Peyer's patch (tissue), 4 donors: ENCODE data around the gene SUDS3. TPM values are rescaled to one million over a fixed set of nuclear protein-coding genes. Genes with fewer than 3 reads are reported as not detected.

Experiments used
- DNase-seq, 3 donors: peaks; one replicate each; pipeline ENCODE4 v3.0.0-alpha.2; 2017 to 2019
- H3K27ac ChIP-seq, 4 donors: fragments of 200-600 bp; sonication (generic); one replicate each; pipeline ENCODE4 v1.5.1; 2016 to 2019
- H3K27me3 ChIP-seq, 2 donors: fragments of 200-600 bp; sonication (generic); one replicate each; pipeline ENCODE4 v1.5.1; 2019
- H3K36me3 ChIP-seq, 3 donors: fragments of 200-600 bp; sonication (generic); one replicate each; pipeline ENCODE4 v1.5.1; 2016 to 2019
- H3K4me1 ChIP-seq, 4 donors: fragments of 200-600 bp; sonication (generic); one replicate each; pipeline ENCODE4 v1.5.1; 2016 to 2019
- H3K4me3 ChIP-seq, 4 donors: fragments of 200-600 bp; sonication (generic); 1 replicate in 3 of 4; 2 replicates in 1 of 4; pipeline ENCODE4 v1.5.1; 2016 to 2019; ENCODE audit warnings: mild to moderate bottlenecking in 1 of 4
- H3K9me3 ChIP-seq, 4 donors: fragments of 200-600 bp; sonication (generic); one replicate each; pipeline ENCODE4 v1.5.1; 2016 to 2019; ENCODE audit warnings: mild to moderate bottlenecking in 1 of 4
- POLR2A ChIP-seq, 2 donors: fragments of 450-650 bp; IDR thresholded peaks; one replicate each; pipeline ENCODE4 v1.5.1; 2017; ENCODE audit warnings: antibody characterized with exemption in 2 of 2, mild to moderate bottlenecking in 2 of 2, moderate library complexity in 2 of 2
- total RNA-seq, 4 donors: library from RNA; depleted of rRNA; stranded (reverse); fragments of >200 nt; gene quantifications; one replicate each; pipeline ENCODE4 v1.1.0, GENCODE V29; 2016
- TF ChIP-seq, protein P1 (sequence below), 6 experiments: fragments of 450-650 bp in 4 of 6; fragments of 200-600 bp in 2 of 6; sonication (generic) in 1 of 6; IDR thresholded peaks; one replicate each; pipeline ENCODE4 v1.5.1; 2017 to 2019; ENCODE audit warnings: antibody characterized with exemption in 6 of 6, mild to moderate bottlenecking in 3 of 6, moderate library complexity in 1 of 6

SUDS3 gene
- total RNA-seq, 4 donors from 2014 or later: 39.2 to 86.7 (median 66.1) TPM

- no peak overlapping the region for H3K4me3 ChIP-seq
- H3K36me3 ChIP-seq: no peaks in the 10 kb centered on the region
- no peaks in the 10 kb centered on the region for H3K4me1 ChIP-seq
- no peaks in the 10 kb centered on the region for H3K9me3 ChIP-seq
- peak in 1 of 3 donors; percentile 48 for DNase-seq
- no peak for TF ChIP-seq POLR2A (IDR thresholded peaks at IDR 0.05)
- TF ChIP-seq, protein P1, sequence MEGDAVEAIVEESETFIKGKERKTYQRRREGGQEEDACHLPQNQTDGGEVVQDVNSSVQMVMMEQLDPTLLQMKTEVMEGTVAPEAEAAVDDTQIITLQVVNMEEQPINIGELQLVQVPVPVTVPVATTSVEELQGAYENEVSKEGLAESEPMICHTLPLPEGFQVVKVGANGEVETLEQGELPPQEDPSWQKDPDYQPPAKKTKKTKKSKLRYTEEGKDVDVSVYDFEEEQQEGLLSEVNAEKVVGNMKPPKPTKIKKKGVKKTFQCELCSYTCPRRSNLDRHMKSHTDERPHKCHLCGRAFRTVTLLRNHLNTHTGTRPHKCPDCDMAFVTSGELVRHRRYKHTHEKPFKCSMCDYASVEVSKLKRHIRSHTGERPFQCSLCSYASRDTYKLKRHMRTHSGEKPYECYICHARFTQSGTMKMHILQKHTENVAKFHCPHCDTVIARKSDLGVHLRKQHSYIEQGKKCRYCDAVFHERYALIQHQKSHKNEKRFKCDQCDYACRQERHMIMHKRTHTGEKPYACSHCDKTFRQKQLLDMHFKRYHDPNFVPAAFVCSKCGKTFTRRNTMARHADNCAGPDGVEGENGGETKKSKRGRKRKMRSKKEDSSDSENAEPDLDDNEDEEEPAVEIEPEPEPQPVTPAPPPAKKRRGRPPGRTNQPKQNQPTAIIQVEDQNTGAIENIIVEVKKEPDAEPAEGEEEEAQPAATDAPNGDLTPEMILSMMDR (IDR thresholded peaks at IDR 0.05): no peak
- no peaks in the 10 kb centered on the region for H3K27me3 ChIP-seq
- no peak overlapping the region for H3K27ac ChIP-seq
Measured at GRCh38 chr12:118432812-118433545, 56.6 kb downstream of the SUDS3 start.

DNA sequence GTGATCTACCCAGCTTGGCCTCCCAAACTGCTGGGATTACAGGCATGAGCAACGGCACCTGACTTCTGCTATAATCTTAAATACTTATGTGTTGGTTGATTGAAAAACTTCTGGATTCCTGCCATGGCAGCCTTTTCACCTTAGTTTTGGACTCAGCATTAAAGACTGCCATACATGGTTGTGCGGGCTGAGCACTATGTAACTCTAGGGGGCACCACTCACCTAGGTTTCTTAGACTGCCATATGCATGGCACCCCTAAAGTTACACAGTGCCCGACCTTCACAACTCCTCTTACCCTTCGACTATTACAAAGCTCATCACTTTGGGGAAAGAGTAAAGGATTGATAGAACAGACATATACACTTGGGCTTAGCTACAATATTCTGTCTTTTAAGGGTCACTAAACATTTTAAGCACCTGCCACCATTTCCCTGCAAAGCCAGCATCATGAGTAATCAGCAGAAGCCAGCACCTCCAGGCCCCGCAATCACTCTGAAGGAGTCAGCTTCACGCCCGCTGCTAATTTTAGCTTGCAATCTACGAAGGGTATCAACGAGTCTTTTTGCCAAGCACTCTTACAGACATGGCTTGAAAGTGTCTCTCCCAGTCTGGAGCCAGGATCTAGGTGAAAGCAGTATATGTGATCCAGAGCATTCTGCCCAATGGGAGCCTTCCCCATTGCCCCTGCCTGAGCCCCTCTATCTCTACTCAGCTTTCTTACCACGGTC, 59.8 kb downstream of the SUDS3 start:
- Histone ChIP-seq H3K27ac (no peak overlapping the region), H3K27me3 (no peaks in the 10 kb centered on the region), H3K4me1 (no peaks in the 10 kb centered on the region), H3K9me3 (no peaks in the 10 kb centered on the region), H3K36me3 (no peaks in the 10 kb centered on the region), H3K4me3 (no peak overlapping the region)
- no peak for DNase-seq
- TF ChIP-seq POLR2A (IDR thresholded peaks at IDR 0.05): no peak
- TF ChIP-seq, protein P1 (IDR thresholded peaks at IDR 0.05): peak in 1 of 6 experiments; percentile 6

DNA sequence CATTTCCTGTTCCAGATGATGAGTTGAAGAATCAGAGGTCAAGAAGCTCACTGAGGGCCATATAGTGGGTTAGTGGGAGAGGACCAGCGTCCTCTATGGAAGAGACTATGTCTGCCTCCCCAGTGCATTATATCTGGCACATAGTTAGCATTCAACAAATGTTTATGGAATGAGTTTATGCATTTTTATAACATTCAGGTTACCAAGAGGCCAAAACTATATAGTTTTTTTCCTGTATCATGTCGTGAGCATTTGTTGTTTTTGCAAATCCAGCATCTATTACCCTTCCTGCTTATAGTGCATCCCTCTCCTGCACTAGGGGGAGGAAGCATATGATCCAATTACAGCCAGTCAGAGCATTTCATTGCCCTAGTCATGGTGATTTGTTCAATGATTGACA, 60.6 kb downstream of the SUDS3 start:
- no peak for DNase-seq
- H3K36me3 ChIP-seq: no peaks in the 10 kb centered on the region
- H3K9me3 ChIP-seq: no peaks in the 10 kb centered on the region
- no peaks in the 10 kb centered on the region for H3K27me3 ChIP-seq
- no peak overlapping the region for H3K27ac ChIP-seq
- TF ChIP-seq, protein P1 (IDR thresholded peaks at IDR 0.05): no peak
- TF ChIP-seq POLR2A (IDR thresholded peaks at IDR 0.05): no peak
- H3K4me1 ChIP-seq: no peaks in the 10 kb centered on the region
- no peak overlapping the region for H3K4me3 ChIP-seq

DNA sequence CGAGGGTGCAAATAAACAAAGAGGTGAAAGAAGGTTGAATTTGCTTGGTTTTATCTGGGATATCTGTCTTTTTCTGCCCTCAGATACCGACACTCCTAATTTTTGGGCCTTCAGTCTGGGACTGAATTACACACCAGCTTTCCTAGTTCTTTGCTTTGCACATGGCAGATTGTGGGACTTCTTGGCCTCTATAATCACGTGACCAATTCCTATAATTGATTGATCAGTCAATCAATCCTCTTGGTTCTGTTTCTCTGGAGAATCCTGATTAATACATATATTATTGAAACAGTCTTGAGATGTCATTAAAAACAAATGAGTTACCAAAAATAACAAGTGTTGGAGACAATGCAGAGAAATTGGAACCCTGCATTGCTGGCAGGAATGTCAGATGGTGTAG, 62.7 kb downstream of the SUDS3 start:
- no peak for DNase-seq
- no peak for TF ChIP-seq POLR2A (IDR thresholded peaks at IDR 0.05)
- TF ChIP-seq, protein P1 (IDR thresholded peaks at IDR 0.05): no peak
- Histone ChIP-seq H3K4me3 (no peak overlapping the region), H3K36me3 (no peaks in the 10 kb centered on the region), H3K27me3 (no peaks in the 10 kb centered on the region), H3K4me1 (no peaks in the 10 kb centered on the region), H3K9me3 (no peaks in the 10 kb centered on the region), H3K27ac (no peak overlapping the region)

- Histone ChIP-seq H3K4me3 (no peak overlapping the region), H3K4me1 (no peaks in the 10 kb centered on the region), H3K9me3 (no peaks in the 10 kb centered on the region), H3K27me3 (no peaks in the 10 kb centered on the region), H3K36me3 (no peaks in the 10 kb centered on the region), H3K27ac (no peak overlapping the region)
- DNase-seq: no peak
- no peak for TF ChIP-seq POLR2A (IDR thresholded peaks at IDR 0.05)
- TF ChIP-seq, protein P1 (IDR thresholded peaks at IDR 0.05): no peak
Measured at GRCh38 chr12:118446247-118446646, 69.9 kb downstream of the SUDS3 start.
